Stimulated activated CD4-positive, alpha-beta T cell treated with anti-CD3 and anti-CD28 coated beads, Interleukin-4, amount 100 ng/mL, for 1 hour (primary cell): ENCODE measurements around the gene VIT.

Experiments
- DNase-seq: peaks from one replicate; pipeline ENCODE4 v3.0.0-alpha.2; 2020

VIT gene

GRCh38 chr2:36710858-36711515, 14.5 kb downstream of the VIT start:
- DNase-seq = no peak

DNA sequence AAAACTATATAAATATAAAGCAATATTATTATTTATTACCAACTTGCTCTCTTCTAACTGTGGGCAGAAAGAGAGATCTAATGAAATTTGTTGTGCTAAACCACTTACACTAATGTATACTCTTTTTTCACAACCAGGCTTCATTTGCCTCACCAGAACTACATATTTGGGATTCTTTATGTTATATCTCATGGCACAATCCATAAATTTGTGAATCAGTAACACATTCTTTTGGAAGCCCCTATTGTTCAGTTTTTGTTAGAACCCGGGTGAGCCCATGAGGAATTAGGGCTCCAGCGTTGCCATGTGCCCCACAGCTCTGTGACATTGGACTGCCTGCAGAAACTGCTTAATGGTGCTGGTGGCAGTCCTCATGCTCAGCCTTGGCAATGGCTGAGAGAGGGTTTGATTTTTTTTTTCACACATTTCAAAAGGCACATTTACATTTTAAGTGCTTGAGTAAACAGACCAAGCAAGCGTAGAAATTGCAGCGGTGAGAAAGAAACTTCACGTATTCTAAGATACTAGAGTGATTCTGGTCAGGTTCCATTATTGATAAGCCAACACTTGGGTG, 15.3 kb downstream of the VIT start:
- DNase-seq = no peak

DNA sequence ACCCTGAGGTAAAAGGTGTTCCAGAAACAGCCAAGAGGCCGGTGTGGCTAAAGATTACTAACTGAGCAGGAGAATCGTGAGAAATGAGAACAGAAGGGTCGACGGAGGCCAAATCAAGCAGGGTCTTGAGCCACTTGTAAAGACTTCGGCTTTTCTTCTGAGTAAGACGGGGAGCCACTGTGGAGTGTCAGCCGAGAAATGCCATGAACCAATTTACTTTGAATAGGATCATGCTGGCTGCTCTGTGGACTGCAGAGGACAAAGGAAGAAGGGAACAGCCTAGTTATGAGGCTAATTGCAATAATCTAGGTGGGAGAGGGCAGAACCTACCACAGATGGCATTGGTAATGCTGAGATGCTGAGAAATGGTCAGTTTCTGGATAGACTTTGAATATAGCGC, 16.8 kb downstream of the VIT start:
- DNase-seq = no peak

- DNase-seq = no peak
These were observed 19.6 kb downstream of the VIT start for GRCh38 chr2:36716111-36716510.

GRCh38 chr2:36717603-36718266, 21.2 kb downstream of the VIT start:
- no peak for DNase-seq

DNA sequence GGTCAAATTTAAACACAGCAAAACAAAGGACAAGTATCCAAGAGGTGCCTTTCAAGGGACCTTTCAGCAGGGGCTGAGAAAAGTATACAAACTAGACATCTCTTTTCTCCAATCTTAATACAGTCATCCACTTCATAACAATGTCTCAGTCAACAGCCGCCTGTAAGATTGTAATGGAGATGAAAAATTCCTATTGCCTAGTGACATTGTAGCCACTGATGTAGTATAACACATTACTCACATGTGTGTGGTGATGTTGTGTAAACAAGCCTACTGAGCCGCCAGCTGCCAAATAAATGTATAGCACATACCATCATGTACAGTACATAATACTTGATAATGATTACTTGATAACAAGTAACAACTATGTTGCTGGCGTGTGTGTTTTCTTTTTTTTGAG, 31.0 kb downstream of the VIT start:
- no peak for DNase-seq

GRCh38 chr2:36729067-36729466, 32.6 kb downstream of the VIT start:
- no peak for DNase-seq

GRCh38 chr2:36731941-36732672, 35.6 kb downstream of the VIT start:
- DNase-seq = no peak

- DNase-seq = no peak
These were observed 36.1 kb downstream of the VIT start for GRCh38 chr2:36732673-36733036.

GRCh38 chr2:36733215-36733614, 36.7 kb downstream of the VIT start:
- DNase-seq = no peak

DNA sequence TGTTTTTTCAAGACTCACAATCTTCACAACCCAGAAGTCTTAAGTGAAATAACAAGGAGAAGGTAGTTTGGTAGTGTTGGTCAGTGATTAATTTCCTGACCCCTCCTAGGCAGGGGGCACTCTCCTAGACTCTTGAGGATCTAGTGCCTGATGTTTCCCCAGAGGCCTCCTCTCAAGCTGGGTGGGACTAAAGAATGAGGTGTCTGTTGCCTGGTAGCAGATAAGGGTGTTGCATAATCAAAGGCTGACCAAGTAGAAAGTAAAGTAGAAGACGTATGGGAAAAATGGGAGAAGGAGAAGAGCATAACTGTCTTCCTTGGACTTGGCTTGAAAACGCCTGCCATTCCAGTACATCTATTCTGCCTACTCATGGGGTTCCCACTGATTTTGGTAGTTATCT, 37.8 kb downstream of the VIT start:
- no peak for DNase-seq

GRCh38 chr2:36737131-36737750, 40.7 kb downstream of the VIT start:
- DNase-seq = no peak

DNA sequence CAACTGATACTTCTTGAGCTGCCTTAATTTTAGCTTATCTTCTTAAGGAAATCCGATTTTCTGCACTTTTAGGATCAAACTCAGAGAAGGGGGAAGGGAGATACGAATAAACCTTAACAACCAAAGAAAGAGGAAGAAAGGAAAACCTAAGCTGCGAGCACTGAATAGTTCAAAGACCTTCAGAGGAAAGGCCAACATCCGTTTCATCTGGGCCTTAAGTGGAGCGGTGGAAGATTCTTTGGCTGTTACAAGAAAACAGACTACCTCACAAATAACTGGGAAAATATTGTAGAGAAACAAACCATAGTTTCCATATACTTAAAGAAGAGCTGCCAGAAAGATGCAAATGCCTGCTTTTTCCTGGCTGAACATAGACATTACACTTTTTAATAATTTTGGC, 43.6 kb downstream of the VIT start:
- no peak for DNase-seq

- no peak for DNase-seq
These were observed 44.8 kb downstream of the VIT start for GRCh38 chr2:36741188-36741837.

- no peak for DNase-seq
These were observed 47.4 kb downstream of the VIT start for GRCh38 chr2:36743954-36744353.

DNA sequence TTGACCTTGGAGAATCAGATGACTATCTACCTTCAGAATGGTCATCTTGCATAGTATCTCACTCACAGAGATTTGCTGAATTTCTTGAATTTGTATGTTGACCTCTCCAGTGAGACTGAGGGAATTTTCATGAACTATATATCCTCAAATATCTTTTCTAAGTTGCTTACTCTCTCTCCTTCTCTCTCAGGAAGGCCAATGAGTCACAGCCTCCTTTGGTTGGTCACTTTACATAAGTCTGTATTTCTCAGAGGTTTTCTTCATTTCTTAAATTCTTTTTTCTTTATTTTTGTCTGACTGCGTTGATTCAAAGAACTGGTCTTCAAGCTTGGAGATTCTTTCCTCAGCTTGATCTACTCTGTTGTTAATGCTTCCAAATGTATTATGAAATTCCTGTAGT, 51.7 kb downstream of the VIT start:
- no peak for DNase-seq

DNA sequence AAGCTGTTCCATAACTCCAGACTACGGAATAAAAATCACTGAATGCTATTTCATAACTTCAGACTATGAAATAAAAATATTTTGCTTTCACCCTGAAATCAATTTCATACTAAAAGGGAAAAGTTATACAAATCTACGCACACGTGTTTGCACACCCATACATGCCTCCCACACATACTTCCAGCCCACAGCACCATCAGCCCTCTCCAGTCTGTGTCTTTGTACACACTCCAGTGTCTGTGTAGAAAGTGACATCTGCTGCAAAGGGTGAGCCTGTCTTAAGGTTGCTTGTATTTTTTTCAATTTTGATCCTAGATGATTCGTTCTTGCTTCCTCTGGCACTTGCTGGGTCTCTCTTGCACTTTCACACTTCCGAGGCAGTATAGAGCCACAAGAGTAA, 53.6 kb downstream of the VIT start:
- no peak for DNase-seq

DNA sequence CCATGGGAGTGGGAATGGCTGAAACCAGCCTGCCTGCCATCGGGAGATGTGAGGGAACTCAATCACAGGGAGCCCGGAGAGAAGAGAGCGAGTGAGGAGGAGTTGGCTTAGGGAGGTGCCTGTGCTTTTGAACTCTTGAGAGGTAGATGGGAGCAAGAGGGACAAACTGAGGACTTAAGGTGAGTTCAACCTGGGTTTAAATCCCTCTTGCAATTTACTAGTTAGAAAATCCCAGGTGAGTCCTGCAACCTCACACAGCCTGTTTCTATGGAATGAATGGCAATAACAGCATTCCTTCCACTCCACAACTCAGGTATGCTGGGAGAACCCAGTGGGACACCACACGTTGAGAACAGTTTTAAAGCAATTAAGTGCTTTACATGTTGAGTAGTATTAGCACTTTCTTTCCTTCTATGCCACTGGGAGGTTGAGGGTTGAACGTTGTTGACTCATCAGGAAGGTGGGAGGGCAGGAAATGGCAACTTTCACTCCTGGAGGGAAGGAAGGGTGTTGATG, 57.3 kb downstream of the VIT start:
- DNase-seq = no peak

- no peak for DNase-seq
These were observed 58.1 kb downstream of the VIT start for GRCh38 chr2:36754578-36754977.

DNA sequence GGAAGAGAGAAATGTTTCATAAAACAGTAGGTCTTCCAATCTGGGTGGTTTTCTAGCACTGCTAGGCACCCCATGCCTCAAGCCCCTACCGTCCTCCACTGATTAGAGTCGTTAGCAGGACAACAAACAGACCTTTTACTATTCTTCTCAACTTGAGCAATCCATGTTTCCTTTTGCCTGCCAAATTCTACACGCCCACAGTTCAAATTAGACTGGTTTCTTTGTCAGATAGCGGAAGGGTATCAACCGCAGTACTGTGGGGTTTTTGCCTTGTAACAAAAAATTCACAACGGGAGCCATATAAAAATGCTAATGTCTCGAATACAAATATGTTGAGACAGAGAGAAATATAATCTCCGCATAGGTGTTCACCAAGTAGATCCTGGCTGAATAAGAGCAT, 59.9 kb downstream of the VIT start:
- no peak for DNase-seq

DNA sequence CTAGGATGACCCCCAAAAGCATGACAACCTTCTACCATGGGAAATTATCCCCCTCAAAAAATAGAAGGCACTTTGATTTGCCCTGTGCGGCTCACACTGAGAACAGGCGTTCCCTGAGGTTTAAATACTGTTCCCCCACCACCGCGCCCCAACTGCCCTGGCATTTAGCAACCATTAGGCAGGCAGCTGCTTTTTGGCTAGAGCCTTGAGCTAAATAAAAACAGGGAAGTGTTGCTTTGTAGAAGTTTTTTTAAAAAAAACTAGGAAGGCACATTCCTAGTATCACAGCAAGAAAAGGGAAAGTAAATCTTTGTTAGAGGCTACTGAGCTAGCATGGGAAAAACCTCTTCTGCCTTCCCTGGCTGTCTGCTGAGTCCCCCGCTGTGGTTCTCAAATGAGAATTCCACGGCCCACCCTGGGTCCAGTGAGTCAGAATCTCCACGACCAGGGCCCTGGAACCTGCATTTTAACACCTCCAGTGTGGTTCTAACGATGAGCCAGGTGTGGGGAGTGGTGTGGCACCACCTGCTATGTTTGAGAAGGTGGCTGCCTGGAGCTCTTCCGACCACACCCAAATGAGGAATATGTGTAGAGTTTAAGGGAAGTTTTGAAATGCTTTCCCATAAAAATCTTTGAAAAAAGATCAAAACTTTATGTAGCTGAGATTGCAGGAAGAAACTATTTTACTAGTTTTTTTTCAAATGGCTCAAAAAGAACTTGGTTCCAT, 66.4 kb downstream of the VIT start:
- no peak for DNase-seq

DNA sequence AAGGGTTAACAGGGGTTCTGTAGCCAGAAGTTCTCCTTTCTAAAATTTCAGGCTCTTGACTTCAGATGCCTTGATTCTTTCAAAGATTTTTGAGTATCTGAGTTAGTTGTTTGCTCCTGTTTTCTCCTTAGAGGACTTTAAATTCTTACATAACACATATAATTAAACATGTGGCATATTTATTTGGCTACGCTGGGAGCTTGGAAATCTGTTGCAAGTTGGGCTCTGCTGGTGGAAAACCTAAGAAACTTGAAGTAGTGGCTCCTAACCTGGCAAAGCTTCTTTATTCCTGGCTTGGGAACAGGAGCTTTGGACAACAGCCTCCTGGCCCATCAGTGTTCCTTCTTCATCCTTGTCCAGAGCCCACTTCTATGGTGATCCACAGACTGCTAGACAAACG, 72.6 kb downstream of the VIT start:
- DNase-seq = no peak
